Testis (tissue), 3 donors: ENCODE results near the gene SPAM1. TPM values are rescaled to one million over a fixed set of nuclear protein-coding genes. Genes with fewer than 3 reads are reported as not detected.

ENCODE experiments used
- DNase-seq: peaks from one replicate; pipeline ENCODE4 v3.0.0-alpha.2; 2019
- H3K27ac ChIP-seq, 2 donors: fragments of 200-600 bp; sonication (generic); one replicate each; pipeline ENCODE4 v1.5.1; 2019
- H3K27me3 ChIP-seq: fragments of 200-600 bp; sonication (generic); one replicate; pipeline ENCODE4 v1.5.1; 2019
- H3K36me3 ChIP-seq: fragments of 200-600 bp; sonication (generic); one replicate; pipeline ENCODE4 v1.5.1; 2017; ENCODE audit warnings: low read depth; ENCODE audit errors: missing control alignments
- H3K4me1 ChIP-seq: fragments of 200-600 bp; sonication (generic); one replicate; pipeline ENCODE4 v1.5.1; 2019
- H3K4me3 ChIP-seq, 2 donors: fragments of 200-600 bp; sonication (generic); one replicate each; pipeline ENCODE4 v1.5.1; 2017 to 2019
- H3K9me3 ChIP-seq: fragments of 200-600 bp; sonication (generic); one replicate; pipeline ENCODE4 v1.5.1; 2017
- CTCF ChIP-seq, 3 experiments: fragments of 450-650 bp in 2 of 3; fragments of 200-600 bp in 1 of 3; sonication (generic) in 1 of 3; IDR thresholded peaks; one replicate each; pipeline ENCODE4 v1.5.1; 2016 to 2019; ENCODE audit warnings: antibody characterized with exemption in 3 of 3, mild to moderate bottlenecking in 2 of 3, moderate library complexity in 1 of 3
- POLR2A ChIP-seq: fragments of 450-650 bp; IDR thresholded peaks from one replicate; pipeline ENCODE4 v1.6.1; 2017; ENCODE audit warnings: antibody characterized with exemption, mild to moderate bottlenecking, moderate library complexity
- WGBS, 2 donors: methylation state at CpG; one replicate each; pipeline ENCODE4 v1.1.5; 2018; 5-methylcytosine and 5-hydroxymethylcytosine counted together
- intact Hi-C: fragments of 100-400 bp; cut with DNase I; formaldehyde crosslinking; loops from one replicate; pipeline ENCODE4 v1.15.1; 2023; ENCODE audit warnings: low total_unique reads
- polyA plus RNA-seq: library from polyadenylated mRNA; stranded (reverse); fragments of 350-450 nt; fragmentation: Illumina TruSeq; extraction: RNeasy Lipid Tissue Mini Kit (QIAGEN cat#74804); gene quantifications from one replicate; pipeline ENCODE4 v1.2.3, GENCODE V29; 2014; ENCODE audit warnings: low read depth, low replicate concordance; ENCODE audit not compliant: insufficient read depth
- total RNA-seq, 2 donors: library from RNA; depleted of rRNA; stranded (reverse); fragments of >200 nt; gene quantifications; one replicate each; pipeline ENCODE4 v1.2.3, GENCODE V29; 2016

The SPAM1 gene
- total and polyA plus RNA-seq, 3 donors from 2014 or later: 3.9 to 18.1 (median 9.4) TPM

GRCh38 chr7:123917878-123918277, 7.2 kb upstream of the SPAM1 start:
- 67 to 70% methylated on average over 12 of the region's 12 CpGs for WGBS, 2 donors
- DNase-seq: peak; percentile 17
- intact Hi-C loops: no loop called here
- no peaks in the 10 kb centered on the region for H3K36me3 ChIP-seq
- no peaks in the 10 kb centered on the region for H3K9me3 ChIP-seq
- no peak overlapping the region for H3K4me3 ChIP-seq
- no peak overlapping the region for H3K27ac ChIP-seq
- H3K27me3 ChIP-seq: no peaks in the 10 kb centered on the region
- TF ChIP-seq CTCF (IDR thresholded peaks at IDR 0.05) (no peak), POLR2A (no peak)
- H3K4me1 ChIP-seq: no peaks in the 10 kb centered on the region

DNA sequence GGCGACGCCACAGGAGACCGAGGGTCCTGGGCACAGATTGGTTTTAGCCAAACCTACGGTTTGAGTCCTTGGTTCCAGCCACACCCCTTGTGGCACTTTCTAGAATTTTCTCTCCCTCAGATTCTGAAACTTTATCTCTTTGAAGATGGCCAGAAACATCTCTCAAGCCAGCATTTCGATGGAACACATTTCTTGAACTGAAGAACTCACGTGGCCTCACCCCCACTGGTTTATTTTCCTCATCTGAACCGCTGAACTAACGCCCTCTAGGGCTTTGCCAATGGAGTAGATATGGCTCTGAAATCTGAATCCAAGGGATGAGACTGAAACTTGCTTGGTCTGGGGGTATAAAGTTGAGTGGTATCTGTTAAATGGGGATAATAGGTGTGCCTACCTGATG, 6.7 kb upstream of the SPAM1 start:
- no peak overlapping the region for H3K4me3 ChIP-seq
- WGBS, 2 donors: 60 to 83% methylated on average over 8 of the region's 8 CpGs
- no peaks in the 10 kb centered on the region for H3K36me3 ChIP-seq
- no peaks in the 10 kb centered on the region for H3K9me3 ChIP-seq
- no peaks in the 10 kb centered on the region for H3K27me3 ChIP-seq
- no peak for DNase-seq
- TF ChIP-seq CTCF (IDR thresholded peaks at IDR 0.05) (no peak), POLR2A (no peak)
- H3K27ac ChIP-seq: no peak overlapping the region
- intact Hi-C loops: no loop called here
- H3K4me1 ChIP-seq: no peaks in the 10 kb centered on the region

DNA sequence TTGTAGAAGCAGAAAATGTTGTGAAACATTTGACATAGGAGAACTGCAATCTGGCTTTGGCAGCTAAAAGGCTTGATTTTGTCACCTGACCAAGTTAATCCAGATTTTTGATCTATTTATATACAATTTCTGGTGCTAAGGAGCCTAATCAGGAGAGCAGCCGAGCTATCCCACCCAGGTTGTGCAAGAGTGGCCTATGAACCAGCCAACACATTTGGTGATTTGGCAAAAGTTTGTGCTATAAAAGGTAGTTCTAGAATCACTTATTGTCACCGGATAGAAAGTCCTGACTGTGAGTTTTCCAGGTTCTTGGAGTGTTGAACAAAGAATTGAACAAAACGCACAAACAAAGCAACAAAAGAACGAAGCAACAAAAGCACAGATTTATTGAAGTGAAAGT, 1.4 kb upstream of the SPAM1 start:
- no peaks in the 10 kb centered on the region for H3K27me3 ChIP-seq
- H3K27ac ChIP-seq: no peak overlapping the region
- H3K36me3 ChIP-seq: no peaks in the 10 kb centered on the region
- H3K4me3 ChIP-seq: no peak overlapping the region
- no peaks in the 10 kb centered on the region for H3K9me3 ChIP-seq
- 81 to 89% methylated on average over 4 of the region's 4 CpGs for WGBS, 2 donors
- DNase-seq: no peak
- intact Hi-C loops: no loop called here
- no peak for TF ChIP-seq CTCF (IDR thresholded peaks at IDR 0.05)
- no peak for TF ChIP-seq POLR2A
- H3K4me1 ChIP-seq: no peaks in the 10 kb centered on the region

DNA sequence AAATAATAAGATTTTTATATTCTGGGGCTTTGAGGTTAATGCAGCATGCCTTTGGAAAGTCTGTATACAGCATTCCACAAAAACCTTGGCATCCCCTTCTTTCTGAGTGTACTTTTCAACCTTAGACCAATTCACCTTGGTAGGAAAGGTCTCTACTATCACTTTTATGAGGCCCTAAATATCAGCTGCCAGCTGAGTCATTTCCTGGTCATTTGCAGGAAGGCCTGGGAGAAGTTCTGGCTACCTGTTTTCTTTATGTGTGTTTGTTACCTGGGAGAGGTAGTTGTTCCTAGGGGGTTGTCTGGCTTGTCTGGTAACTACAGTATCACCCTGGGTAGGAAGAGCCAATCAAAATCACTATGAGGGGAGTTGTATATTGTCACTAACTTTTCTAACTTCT, 4.1 kb downstream of the SPAM1 start:
- Histone ChIP-seq H3K36me3 (no peaks in the 10 kb centered on the region), H3K27ac (no peak overlapping the region), H3K9me3 (no peaks in the 10 kb centered on the region), H3K27me3 (no peaks in the 10 kb centered on the region), H3K4me1 (no peaks in the 10 kb centered on the region), H3K4me3 (no peak overlapping the region)
- TF ChIP-seq POLR2A: no peak
- no peak for TF ChIP-seq CTCF (IDR thresholded peaks at IDR 0.05)
- no peak for DNase-seq
- intact Hi-C loops: no loop called here

GRCh38 chr7:123929655-123930054, 4.6 kb downstream of the SPAM1 start:
- intact Hi-C loops: no loop called here
- Histone ChIP-seq H3K27me3 (no peaks in the 10 kb centered on the region), H3K4me1 (no peaks in the 10 kb centered on the region), H3K9me3 (no peaks in the 10 kb centered on the region), H3K27ac (no peak overlapping the region), H3K36me3 (no peaks in the 10 kb centered on the region), H3K4me3 (no peak overlapping the region)
- no peak for DNase-seq
- TF ChIP-seq CTCF (IDR thresholded peaks at IDR 0.05): no peak
- no peak for TF ChIP-seq POLR2A
- WGBS, 2 donors: 45% methylated on average over 2 of the region's 2 CpGs
